ENCODE data around the gene AVP. TPM values are rescaled to one million over a fixed set of nuclear protein-coding genes. Genes with fewer than 3 reads are reported as not detected.

Gene AVP
- total RNA-seq, 2 donors from 2014 or later: 3.1 TPM; not detected in 1

GRCh38 chr20:3044336-3044965, 40.1 kb downstream of the AVP start:
- intact Hi-C loops (cut with DNase I): no loop called here
- no peak for DNase-seq (ENCODE audit: low spot score)
- TF ChIP-seq CTCF (IDR thresholded peaks at IDR 0.05): no peak
- TF ChIP-seq POLR2A (IDR thresholded peaks at IDR 0.05): no peak
- TF ChIP-seq POLR2AphosphoS5 (IDR thresholded peaks at IDR 0.05): no peak
- WGBS: 89% methylated on average over 8 of the region's 8 CpGs
- Histone ChIP-seq H3K36me3 (no peaks in the 10 kb centered on the region), H3K27me3 (replicated peaks; ENCODE audit: insufficient read depth) (no peaks in the 10 kb centered on the region), H3K9me3 (no peaks in the 10 kb centered on the region), H3K4me3 (no peak overlapping the region), H3K27ac (peak overlapping the region in 1 of 2 donors; percentile 90), H3K4me1 (replicated peaks) (peaks cover 13% of the 10 kb centered on the region)

- no peaks in the 10 kb centered on the region for H3K9me3 ChIP-seq
- 71% methylated on average over 3 of the region's 3 CpGs for whole genome bisulfite sequencing
- intact Hi-C loops (cut with DNase I): no loop called here
- DNase-seq (ENCODE audit: low spot score): no peak
- peaks cover 13% of the 10 kb centered on the region for H3K4me1 ChIP-seq (replicated peaks)
- H3K27me3 ChIP-seq (replicated peaks; ENCODE audit: insufficient read depth): no peaks in the 10 kb centered on the region
- H3K4me3 ChIP-seq: no peak within 1 kb of the TSS
- H3K27ac ChIP-seq: peak within 1 kb of the TSS; percentile 63 to 73
- TF ChIP-seq POLR2AphosphoS5 (IDR thresholded peaks at IDR 0.05): no peak
- TF ChIP-seq CTCF (IDR thresholded peaks at IDR 0.05): no peak
- no peak for TF ChIP-seq POLR2A (IDR thresholded peaks at IDR 0.05)
- H3K36me3 ChIP-seq: no peaks in the 10 kb centered on the region
These were observed 41.2 kb downstream of the AVP start, which contains the start of gene GNRH2 for GRCh38 chr20:3043322-3043721. Gene GNRH2 (plus strand): TSS chr20:3043622. CDS start chr20:3044415, 793 bp downstream.

GRCh38 chr20:3042625-3043024, 41.9 kb downstream of the AVP start:
- no peaks in the 10 kb centered on the region for H3K27me3 ChIP-seq (replicated peaks; ENCODE audit: insufficient read depth)
- peaks cover 13% of the 10 kb centered on the region for H3K4me1 ChIP-seq (replicated peaks)
- peak overlapping the region; percentile 63 to 73 for H3K27ac ChIP-seq
- TF ChIP-seq CTCF (IDR thresholded peaks at IDR 0.05): no peak
- no peak for TF ChIP-seq POLR2AphosphoS5 (IDR thresholded peaks at IDR 0.05)
- TF ChIP-seq POLR2A (IDR thresholded peaks at IDR 0.05): no peak
- DNase-seq (ENCODE audit: low spot score): no peak
- intact Hi-C loops (cut with DNase I): no loop called here
- H3K9me3 ChIP-seq: no peaks in the 10 kb centered on the region
- 78% methylated on average over 5 of the region's 5 CpGs for WGBS
- peaks cover 0 to 2% of the 10 kb centered on the region in 2 donors for H3K36me3 ChIP-seq
- no peak overlapping the region for H3K4me3 ChIP-seq

- Histone ChIP-seq H3K9me3 (no peaks in the 10 kb centered on the region), H3K4me1 (replicated peaks) (peaks cover 6% of the 10 kb centered on the region), H3K27ac (peak overlapping the region; percentile 63 to 73), H3K36me3 (peaks cover 0 to 9% of the 10 kb centered on the region in 2 donors), H3K27me3 (replicated peaks; ENCODE audit: insufficient read depth) (no peaks in the 10 kb centered on the region), H3K4me3 (no peak overlapping the region)
- WGBS: 28% methylated on average over 10 of the region's 10 CpGs
- intact Hi-C loops (cut with DNase I): no loop called here
- no peak for DNase-seq (ENCODE audit: low spot score)
- no peak for TF ChIP-seq POLR2A (IDR thresholded peaks at IDR 0.05)
- peak; percentile 17 for TF ChIP-seq POLR2AphosphoS5 (IDR thresholded peaks at IDR 0.05)
- no peak for TF ChIP-seq CTCF (IDR thresholded peaks at IDR 0.05)
These were observed 42.6 kb downstream of the AVP start for GRCh38 chr20:3041854-3042409.

GRCh38 chr20:3040086-3040485, 44.4 kb downstream of the AVP start:
- intact Hi-C loops (cut with DNase I): no loop called here
- no peak for DNase-seq (ENCODE audit: low spot score)
- Histone ChIP-seq H3K27me3 (replicated peaks; ENCODE audit: insufficient read depth) (no peaks in the 10 kb centered on the region), H3K9me3 (no peaks in the 10 kb centered on the region), H3K4me1 (replicated peaks) (peaks cover 5% of the 10 kb centered on the region), H3K4me3 (no peak overlapping the region), H3K36me3 (peaks cover 3 to 12% of the 10 kb centered on the region in 2 donors), H3K27ac (no peak overlapping the region)
- 92% methylated on average over 8 of the region's 8 CpGs for WGBS
- TF ChIP-seq CTCF (IDR thresholded peaks at IDR 0.05) (no peak), POLR2AphosphoS5 (IDR thresholded peaks at IDR 0.05) (no peak), POLR2A (IDR thresholded peaks at IDR 0.05) (no peak)

Data from prostate gland (tissue), 2 donors.